ENCODE results near the gene MYCBPAP.

The MYCBPAP gene

GRCh38 chr17:50537721-50538548 lies 29.7 kb downstream of the MYCBPAP start:
- DNase-seq: no peak

- DNase-seq: no peak
Observed at GRCh38 chr17:50538549-50539410, 30.5 kb downstream of the MYCBPAP start.

GRCh38 chr17:50539762-50540559 lies 31.7 kb downstream of the MYCBPAP start:
- DNase-seq: no peak

GRCh38 chr17:50540560-50541401 lies 32.5 kb downstream of the MYCBPAP start:
- DNase-seq: no peak

GRCh38 chr17:50541402-50541715 lies 33.1 kb downstream of the MYCBPAP start:
- DNase-seq: no peak

GRCh38 chr17:50541716-50542688 lies 33.8 kb downstream of the MYCBPAP start:
- DNase-seq: peak; percentile 77

GRCh38 chr17:50542795-50543774 lies 34.8 kb downstream of the MYCBPAP start:
- DNase-seq: no peak

GRCh38 chr17:50544516-50544915 lies 36.3 kb downstream of the MYCBPAP start:
- no peak for DNase-seq

GRCh38 chr17:50545311-50545710 lies 37.1 kb downstream of the MYCBPAP start:
- no peak for DNase-seq

GRCh38 chr17:50546701-50547034 lies 38.4 kb downstream of the MYCBPAP start:
- DNase-seq: no peak

- DNase-seq: peak; percentile 85
Observed at GRCh38 chr17:50547035-50547735, 38.9 kb downstream of the MYCBPAP start, which contains the start of gene SPATA20. TSS of gene SPATA20 (plus strand) at chr17:50547174. CDS start at chr17:50547209, 35 bp downstream.

- DNase-seq: no peak
Observed at GRCh38 chr17:50547736-50548083, 39.5 kb downstream of the MYCBPAP start.

- no peak for DNase-seq
Observed at GRCh38 chr17:50548831-50549230, 40.6 kb downstream of the MYCBPAP start.

GRCh38 chr17:50549256-50549941 lies 41.2 kb downstream of the MYCBPAP start:
- no peak for DNase-seq

- DNase-seq: no peak
Observed at GRCh38 chr17:50549969-50550368, 41.7 kb downstream of the MYCBPAP start.

- peak; percentile 63 for DNase-seq
Observed at GRCh38 chr17:50550661-50551432, 42.6 kb downstream of the MYCBPAP start.

- no peak for DNase-seq
Observed at GRCh38 chr17:50551433-50551815, 43.2 kb downstream of the MYCBPAP start.

GRCh38 chr17:50551884-50552283 lies 43.6 kb downstream of the MYCBPAP start:
- DNase-seq: no peak
